ENCODE measurements around the gene SGK2.

DNA sequence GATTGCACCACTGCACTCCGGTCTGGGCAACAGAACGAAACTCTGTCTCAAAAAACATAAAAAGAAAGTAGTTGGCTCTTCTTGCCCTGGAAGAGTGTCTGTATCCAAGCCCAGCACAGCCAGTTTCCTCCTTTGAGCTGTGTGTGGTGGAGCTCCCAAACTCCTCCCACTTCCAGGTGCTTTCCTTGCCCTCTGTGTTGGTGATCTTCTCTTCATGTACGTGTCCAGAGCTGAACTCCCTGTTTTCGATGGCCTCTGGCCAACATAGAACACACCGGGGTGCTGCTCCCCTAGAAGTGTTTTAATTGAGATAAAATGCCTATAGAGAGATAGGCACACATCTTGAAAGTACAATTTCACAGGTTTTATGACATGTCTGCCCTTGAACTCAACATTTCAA lies 16.7 kb upstream of the SGK2 start:
- TF ChIP-seq, protein P1, sequence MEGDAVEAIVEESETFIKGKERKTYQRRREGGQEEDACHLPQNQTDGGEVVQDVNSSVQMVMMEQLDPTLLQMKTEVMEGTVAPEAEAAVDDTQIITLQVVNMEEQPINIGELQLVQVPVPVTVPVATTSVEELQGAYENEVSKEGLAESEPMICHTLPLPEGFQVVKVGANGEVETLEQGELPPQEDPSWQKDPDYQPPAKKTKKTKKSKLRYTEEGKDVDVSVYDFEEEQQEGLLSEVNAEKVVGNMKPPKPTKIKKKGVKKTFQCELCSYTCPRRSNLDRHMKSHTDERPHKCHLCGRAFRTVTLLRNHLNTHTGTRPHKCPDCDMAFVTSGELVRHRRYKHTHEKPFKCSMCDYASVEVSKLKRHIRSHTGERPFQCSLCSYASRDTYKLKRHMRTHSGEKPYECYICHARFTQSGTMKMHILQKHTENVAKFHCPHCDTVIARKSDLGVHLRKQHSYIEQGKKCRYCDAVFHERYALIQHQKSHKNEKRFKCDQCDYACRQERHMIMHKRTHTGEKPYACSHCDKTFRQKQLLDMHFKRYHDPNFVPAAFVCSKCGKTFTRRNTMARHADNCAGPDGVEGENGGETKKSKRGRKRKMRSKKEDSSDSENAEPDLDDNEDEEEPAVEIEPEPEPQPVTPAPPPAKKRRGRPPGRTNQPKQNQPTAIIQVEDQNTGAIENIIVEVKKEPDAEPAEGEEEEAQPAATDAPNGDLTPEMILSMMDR (conservative IDR thresholded peaks at IDR 0.05; ENCODE audit: low read depth in 2 of 2) = no peak
- no peak for TF ChIP-seq EZH2 (IDR thresholded peaks at IDR 0.05; ENCODE audit: low read depth, unreplicated experiment)
- TF ChIP-seq CREB1 (CRISPR knock-in tag; IDR thresholded peaks at IDR 0.05; ENCODE audit: low read depth) = no peak
- TF ChIP-seq POLR2AphosphoS5 (IDR thresholded peaks at IDR 0.05; ENCODE audit: low read depth) = no peak

All from GM23338 (cell line).